Bronchial epithelial cell (primary cell): ENCODE results near the gene HLA-F. TPM values are rescaled to one million over a fixed set of nuclear protein-coding genes. Genes with fewer than 3 reads are reported as not detected.

ENCODE experiments used
- DNase-seq: peaks from one replicate; pipeline ENCODE4 v3.0.0-alpha.2; 2010; ENCODE audit warnings: low read depth
- FAIRE-seq: peaks from 2 replicates; lab custom pipeline; 2011; peaks lifted over from hg19 to GRCh38; lab: Jason Lieb, UNC
- H3K27me3 ChIP-seq: 2 replicates; pipeline ENCODE4 v1.5.1; 2011; ENCODE audit warnings: low read length; ENCODE audit not compliant: control insufficient read depth, insufficient read depth
- H3K36me3 ChIP-seq: 2 replicates; pipeline ENCODE4 v1.5.1; 2011; ENCODE audit warnings: low read length; ENCODE audit not compliant: control insufficient read depth, insufficient read depth
- H3K4me3 ChIP-seq: 2 replicates; pipeline ENCODE4 v1.5.1; 2011; ENCODE audit warnings: mild to moderate bottlenecking, low read depth, low read length, control low read depth
- CTCF ChIP-seq: IDR thresholded peaks from 2 replicates; pipeline ENCODE4 v1.5.1; 2011; ENCODE audit warnings: mild to moderate bottlenecking, moderate library complexity, low read length, control low read depth, inconsistent platforms; ENCODE audit not compliant: insufficient read depth, severe bottlenecking
- total RNA-seq: library from RNA; depleted of rRNA; stranded (reverse); fragments of >200 nt; gene quantifications from 2 replicates; pipeline ENCODE4 v1.2.1, GENCODE V29; 2014

HLA-F gene
- total RNA-seq, 1 donor from 2014 or later = 14.2 TPM

DNA sequence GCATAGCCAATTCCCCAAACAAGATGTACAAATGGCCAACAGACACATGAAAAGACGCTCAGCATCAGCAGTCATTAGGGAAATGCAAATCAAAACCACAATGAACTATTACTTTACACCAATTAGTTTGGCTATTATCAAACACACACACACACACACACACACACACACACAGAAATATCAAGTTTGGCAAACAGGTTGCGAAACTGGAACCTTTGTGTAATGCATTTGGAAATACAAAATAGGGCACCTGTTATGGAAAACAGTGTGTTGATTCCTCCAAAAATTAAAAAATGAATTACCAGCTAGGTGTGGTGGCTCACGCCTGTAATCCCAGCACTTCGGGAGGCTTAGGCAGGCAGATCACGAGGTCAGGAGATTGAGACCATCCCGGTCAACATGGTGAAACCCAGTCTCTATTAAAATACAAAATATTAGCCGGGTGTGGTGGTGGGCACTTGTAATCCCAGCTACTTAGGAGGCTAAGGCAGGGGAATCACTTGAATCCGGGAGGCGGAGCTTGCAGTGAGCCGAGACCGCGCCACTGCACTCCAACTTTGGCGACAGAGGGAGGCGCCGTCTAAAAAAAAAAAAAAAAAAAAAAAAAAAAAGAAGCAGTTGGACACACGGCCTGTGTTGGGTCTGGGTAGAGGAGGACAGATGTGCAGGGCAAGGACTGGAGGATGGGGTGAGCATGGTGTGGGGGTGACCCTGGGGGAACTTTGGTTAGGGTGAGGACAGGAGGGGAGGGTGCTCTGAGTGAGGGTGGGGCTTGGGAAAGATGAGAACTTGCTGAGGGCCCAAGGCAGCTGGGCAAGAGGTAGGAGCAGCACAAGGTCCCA, 23.8 kb downstream of the HLA-F start:
- DNase-seq = no peak
- H3K4me3 ChIP-seq = no peak overlapping the region
- FAIRE-seq = no peak
- peaks cover 4% of the 10 kb centered on the region for H3K36me3 ChIP-seq
- H3K27me3 ChIP-seq = no peaks in the 10 kb centered on the region
- no peak for TF ChIP-seq CTCF

GRCh38 chr6:29747688-29748250, 24.5 kb downstream of the HLA-F start:
- no peaks in the 10 kb centered on the region for H3K27me3 ChIP-seq
- no peak for TF ChIP-seq CTCF
- peak overlapping the region; percentile 68 for H3K4me3 ChIP-seq
- FAIRE-seq = no peak
- H3K36me3 ChIP-seq = peaks cover 4% of the 10 kb centered on the region
- DNase-seq = no peak

DNA sequence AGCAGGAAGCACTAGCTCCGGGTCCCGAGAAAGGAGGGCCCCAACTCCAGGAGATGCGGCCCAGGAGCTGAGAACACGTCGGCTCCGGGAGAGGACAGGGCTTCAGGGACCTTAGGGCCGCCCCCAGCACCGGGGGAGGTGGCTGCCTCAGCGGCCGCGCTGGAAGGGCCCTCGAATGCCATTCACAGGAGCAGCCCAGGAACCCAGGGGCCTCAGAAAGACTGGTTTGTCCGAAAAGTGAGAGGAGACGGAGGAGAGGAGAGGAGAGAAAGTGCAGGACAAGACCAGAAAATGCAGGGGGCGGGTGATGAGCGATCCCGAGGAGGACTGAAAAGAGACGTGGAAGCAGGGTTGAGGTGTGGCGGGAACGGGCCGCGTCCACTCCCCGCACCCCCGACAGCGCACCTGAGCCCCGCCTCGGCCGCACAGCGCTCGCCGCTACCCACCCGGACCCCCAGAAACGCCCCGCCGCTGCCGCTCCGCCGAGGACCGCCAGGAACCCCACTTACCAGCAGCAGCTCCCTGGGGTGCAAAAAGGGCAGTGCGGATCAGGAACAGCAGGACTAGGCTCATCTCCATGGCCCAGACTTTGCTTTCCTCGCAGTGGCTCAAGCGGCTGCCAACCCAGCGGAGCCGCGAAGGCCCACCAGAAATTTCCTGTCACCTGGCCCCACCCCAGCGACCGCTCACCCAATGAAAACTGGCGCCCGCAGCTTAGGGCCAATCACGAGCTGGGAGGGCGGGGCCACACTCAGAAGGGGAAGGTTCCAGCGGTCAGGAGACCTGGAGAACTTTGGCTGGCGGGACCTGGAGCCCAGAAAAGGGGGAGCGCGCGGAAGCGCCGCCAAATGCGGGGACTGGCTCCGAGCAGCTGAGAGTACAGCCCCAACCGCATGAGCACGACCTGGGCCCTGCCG, 25.4 kb downstream of the HLA-F start:
- TF ChIP-seq CTCF = no peak
- Histone ChIP-seq H3K27me3 (no peaks in the 10 kb centered on the region), H3K4me3 (peak overlapping the region; percentile 68), H3K36me3 (peaks cover 4% of the 10 kb centered on the region)
- DNase-seq = peak; percentile 80
- FAIRE-seq = no peak

- no peak for FAIRE-seq
- TF ChIP-seq CTCF = no peak
- H3K36me3 ChIP-seq = peaks cover 4% of the 10 kb centered on the region
- DNase-seq = no peak
- no peaks in the 10 kb centered on the region for H3K27me3 ChIP-seq
- peak overlapping the region; percentile 68 for H3K4me3 ChIP-seq
Observed at GRCh38 chr6:29749308-29749662, 26.1 kb downstream of the HLA-F start.

DNA sequence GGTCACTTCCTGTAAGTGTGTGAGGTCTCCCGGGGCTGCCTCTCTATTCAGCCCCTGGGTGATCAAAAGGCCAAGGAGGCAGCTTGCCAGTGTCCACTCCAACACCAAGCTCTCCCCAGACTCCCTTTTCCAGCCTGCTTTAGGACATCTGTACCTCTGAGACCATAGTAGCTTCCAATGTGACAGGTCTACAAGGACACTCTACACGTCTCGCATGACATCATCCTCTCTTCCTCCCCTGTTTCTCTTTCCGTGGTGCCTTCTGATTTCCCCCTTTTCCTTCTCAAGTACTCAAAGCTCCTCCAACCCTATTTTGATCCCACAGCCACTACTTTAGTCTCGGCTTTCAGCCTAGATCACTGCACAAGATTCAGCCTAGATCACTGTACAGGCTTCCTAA, 26.4 kb downstream of the HLA-F start:
- DNase-seq (no peak), FAIRE-seq (no peak)
- Histone ChIP-seq H3K36me3 (peaks cover 3% of the 10 kb centered on the region), H3K27me3 (no peaks in the 10 kb centered on the region), H3K4me3 (no peak overlapping the region)
- no peak for TF ChIP-seq CTCF
